Activated CD8-positive, alpha-beta T cell treated with anti-CD3 and anti-CD28 coated beads for 36 hours (primary cell): ENCODE measurements around the gene GUSB. TPM values are rescaled to one million over a fixed set of nuclear protein-coding genes. Genes with fewer than 3 reads are reported as not detected.
A peak's percentile ranks its signal among the peaks of the same experiment; 100 is the strongest.
"Not testable (repeated sequence)": the region's sequence is repeated elsewhere in the genome, so short reads cannot be mapped to it uniquely, and the experiment has no call there.

Experiments used
- ATAC-seq: fragments of 200-7000 bp; cut with Tn5 transposase; one replicate; pipeline ENCODE4 v1.10.0; 2021; ENCODE audit warnings: mild to moderate bottlenecking, moderate library complexity
- CTCF ChIA-PET: fragments of 350-600 bp; sonication (Branson Sonifier 250); formaldehyde crosslinking; loops from one replicate; lab custom pipeline; 2021; ENCODE audit warnings: antibody characterized with exemption; lab: Charles Lee
- POLR2A ChIA-PET: fragments of 350-600 bp; sonication (Branson Sonifier 250); formaldehyde crosslinking; loops from one replicate; lab custom pipeline; 2021; ENCODE audit warnings: antibody characterized with exemption; lab: Charles Lee
- DNase-seq: peaks from one replicate; pipeline ENCODE4 v3.0.0-alpha.2; 2020
- H3K27ac Mint-ChIP-seq: one replicate; pipeline ENCODE4 v1.8.0; 2021; ENCODE audit warnings: mild to moderate bottlenecking, mixed read lengths
- H3K27me3 Mint-ChIP-seq: one replicate; pipeline ENCODE4 v1.8.0; 2021; ENCODE audit warnings: mixed read lengths
- H3K36me3 Mint-ChIP-seq: one replicate; pipeline ENCODE4 v1.8.0; 2021; ENCODE audit warnings: low read depth, mixed read lengths
- H3K4me1 Mint-ChIP-seq: one replicate; pipeline ENCODE4 v1.8.0; 2021; ENCODE audit warnings: low read depth, mixed read lengths
- H3K4me3 Mint-ChIP-seq: one replicate; pipeline ENCODE4 v1.8.0; 2021; ENCODE audit warnings: mild to moderate bottlenecking, moderate library complexity, mixed read lengths
- H3K9me3 Mint-ChIP-seq: one replicate; pipeline ENCODE4 v1.8.0; 2021; ENCODE audit warnings: mixed read lengths
- intact Hi-C: fragments of 100-400 bp; cut with micrococcal nuclease; formaldehyde crosslinking; loops from one replicate; pipeline ENCODE4 v1.10.0; 2022
- total RNA-seq, 2 experiments: library from RNA; stranded (reverse); gene quantifications; one replicate each; pipeline ENCODE4 v1.2.3, GENCODE V29; 2021
- TF ChIP-seq, protein P1 (sequence below): fragments of 200-600 bp; IDR thresholded peaks from one replicate; pipeline ENCODE4 v1.8.0; 2022; ENCODE audit warnings: antibody characterized with exemption, mild to moderate bottlenecking

Gene GUSB
- total RNA-seq = 10 to 100 TPM; 42.0 to 48.6 TPM

DNA sequence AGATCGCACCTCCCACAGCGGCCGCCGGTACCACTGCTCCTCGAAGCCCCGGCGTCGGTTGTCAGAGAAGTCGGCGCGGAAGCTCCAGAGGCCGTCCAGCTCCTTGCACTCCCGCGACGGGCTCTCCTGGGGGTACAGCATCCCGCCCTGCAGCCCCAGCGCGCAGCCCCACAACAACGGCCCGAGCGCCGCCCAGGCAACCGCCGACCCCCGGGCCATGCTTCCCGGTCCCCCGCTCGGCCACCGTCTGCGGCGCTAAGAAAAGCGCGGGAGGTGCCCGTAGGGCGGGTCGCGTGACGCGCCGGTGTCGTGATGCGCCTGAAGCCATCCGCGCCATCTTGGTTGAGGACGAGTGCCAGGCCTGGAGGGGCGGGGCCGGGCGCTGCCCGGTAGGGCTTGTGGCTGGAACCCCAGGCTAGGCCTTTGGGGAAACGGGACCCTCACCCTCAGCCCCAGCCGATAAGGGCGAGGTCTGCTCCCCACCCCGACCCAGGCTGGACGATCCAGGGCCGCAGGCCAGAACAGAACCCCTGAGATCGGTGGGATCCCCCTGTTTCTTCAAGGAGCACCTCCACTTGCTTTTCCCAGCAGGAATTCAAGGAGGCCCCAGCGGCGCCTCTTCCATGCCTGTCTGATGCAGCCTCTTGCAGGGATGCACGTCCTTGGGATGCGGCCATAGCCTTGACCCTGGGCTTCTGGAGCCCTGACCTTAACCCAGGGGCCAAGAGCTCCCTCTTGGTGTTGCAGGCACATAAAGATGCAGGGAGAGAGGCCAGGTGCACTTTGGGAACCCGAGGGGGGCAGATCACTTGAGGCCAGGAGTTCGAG lies at the start of gene GUSB:
Gene GUSB (minus strand): TSS at position 249 of the 828 bp plus-strand sequence. CDS start 30 bp downstream, at position 219.
- Mint-ChIP-seq H3K4me1 (peaks cover 9% of the 10 kb centered on the region), H3K4me3 (peak within 1 kb of the TSS; percentile 83), H3K27ac (peak within 1 kb of the TSS; percentile 89), H3K27me3 (no peaks in the 10 kb centered on the region), H3K36me3 (peaks cover 15% of the 10 kb centered on the region), H3K9me3 (no peaks in the 10 kb centered on the region)
- intact Hi-C loops = no loop called here
- ATAC-seq (peak; percentile 89), DNase-seq (peak; percentile 94)
- ChIA-PET CTCF (interaction anchor here (1.5 to 1.6 kb wide), 2 partner anchors 10 to 224 kb away, joined by 3 to 5 read pairs; no protein-coding TSS in a partner anchor), POLR2A (interaction anchor here (0.6 to 1.5 kb wide), 4 partner anchors 24 to 133 kb away, joined by 3 to 7 read pairs (median 4); partner anchors contain the start of gene CRCP)
- TF ChIP-seq, protein P1, sequence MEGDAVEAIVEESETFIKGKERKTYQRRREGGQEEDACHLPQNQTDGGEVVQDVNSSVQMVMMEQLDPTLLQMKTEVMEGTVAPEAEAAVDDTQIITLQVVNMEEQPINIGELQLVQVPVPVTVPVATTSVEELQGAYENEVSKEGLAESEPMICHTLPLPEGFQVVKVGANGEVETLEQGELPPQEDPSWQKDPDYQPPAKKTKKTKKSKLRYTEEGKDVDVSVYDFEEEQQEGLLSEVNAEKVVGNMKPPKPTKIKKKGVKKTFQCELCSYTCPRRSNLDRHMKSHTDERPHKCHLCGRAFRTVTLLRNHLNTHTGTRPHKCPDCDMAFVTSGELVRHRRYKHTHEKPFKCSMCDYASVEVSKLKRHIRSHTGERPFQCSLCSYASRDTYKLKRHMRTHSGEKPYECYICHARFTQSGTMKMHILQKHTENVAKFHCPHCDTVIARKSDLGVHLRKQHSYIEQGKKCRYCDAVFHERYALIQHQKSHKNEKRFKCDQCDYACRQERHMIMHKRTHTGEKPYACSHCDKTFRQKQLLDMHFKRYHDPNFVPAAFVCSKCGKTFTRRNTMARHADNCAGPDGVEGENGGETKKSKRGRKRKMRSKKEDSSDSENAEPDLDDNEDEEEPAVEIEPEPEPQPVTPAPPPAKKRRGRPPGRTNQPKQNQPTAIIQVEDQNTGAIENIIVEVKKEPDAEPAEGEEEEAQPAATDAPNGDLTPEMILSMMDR = no peak

DNA sequence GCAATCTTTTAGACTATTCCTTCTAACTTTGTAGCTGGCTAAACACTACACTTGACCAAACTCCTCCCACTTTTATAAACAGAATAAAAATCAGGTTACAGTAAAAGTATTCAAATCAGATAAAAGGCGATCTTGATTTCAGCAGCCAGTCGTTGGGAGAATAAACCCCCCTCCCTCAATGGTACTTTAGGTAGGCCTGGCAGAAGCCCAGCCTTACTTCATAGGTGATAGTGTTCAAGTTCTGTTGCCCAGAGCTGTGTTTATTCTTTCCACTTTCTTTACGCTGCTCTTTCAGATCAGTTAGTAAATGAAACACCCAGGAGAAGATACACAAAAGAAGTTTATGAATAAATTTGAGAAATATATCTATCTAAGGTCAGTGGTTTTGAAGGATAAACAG lies 46.3 kb upstream of the GUSB start:
- H3K27ac Mint-ChIP-seq, CTCF ChIA-PET, H3K36me3 Mint-ChIP-seq, ATAC-seq, H3K4me1 Mint-ChIP-seq, POLR2A ChIA-PET, intact Hi-C loops, DNase-seq, H3K9me3 Mint-ChIP-seq, H3K27me3 Mint-ChIP-seq, H3K4me3 Mint-ChIP-seq: not testable (repeated sequence)

DNA sequence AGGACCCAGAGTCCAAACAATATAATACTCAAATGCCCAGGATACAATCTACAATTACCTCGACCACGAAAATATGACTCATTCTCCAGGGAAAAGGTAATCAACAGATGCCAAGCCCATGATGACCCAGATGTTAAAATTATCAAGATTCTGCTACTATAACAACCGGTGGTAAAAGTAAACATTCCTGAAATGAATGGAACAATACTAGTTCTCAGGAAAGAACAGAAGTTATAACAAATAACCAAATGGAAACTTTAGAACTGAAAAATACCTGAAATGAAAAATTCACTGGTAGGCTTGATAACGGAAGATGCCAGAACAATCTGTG lies 34.1 kb upstream of the GUSB start:
- H3K4me3 Mint-ChIP-seq = no peak overlapping the region
- H3K9me3 Mint-ChIP-seq = no peaks in the 10 kb centered on the region
- H3K4me1 Mint-ChIP-seq = no peaks in the 10 kb centered on the region
- no peak for DNase-seq
- H3K27me3 Mint-ChIP-seq = peaks cover 1% of the 10 kb centered on the region
- ChIA-PET POLR2A (no interaction called here), CTCF (no interaction called here)
- no peak overlapping the region for H3K27ac Mint-ChIP-seq
- ATAC-seq = no peak
- TF ChIP-seq, protein P1 = no peak
- intact Hi-C loops = no loop called here
- no peaks in the 10 kb centered on the region for H3K36me3 Mint-ChIP-seq

DNA sequence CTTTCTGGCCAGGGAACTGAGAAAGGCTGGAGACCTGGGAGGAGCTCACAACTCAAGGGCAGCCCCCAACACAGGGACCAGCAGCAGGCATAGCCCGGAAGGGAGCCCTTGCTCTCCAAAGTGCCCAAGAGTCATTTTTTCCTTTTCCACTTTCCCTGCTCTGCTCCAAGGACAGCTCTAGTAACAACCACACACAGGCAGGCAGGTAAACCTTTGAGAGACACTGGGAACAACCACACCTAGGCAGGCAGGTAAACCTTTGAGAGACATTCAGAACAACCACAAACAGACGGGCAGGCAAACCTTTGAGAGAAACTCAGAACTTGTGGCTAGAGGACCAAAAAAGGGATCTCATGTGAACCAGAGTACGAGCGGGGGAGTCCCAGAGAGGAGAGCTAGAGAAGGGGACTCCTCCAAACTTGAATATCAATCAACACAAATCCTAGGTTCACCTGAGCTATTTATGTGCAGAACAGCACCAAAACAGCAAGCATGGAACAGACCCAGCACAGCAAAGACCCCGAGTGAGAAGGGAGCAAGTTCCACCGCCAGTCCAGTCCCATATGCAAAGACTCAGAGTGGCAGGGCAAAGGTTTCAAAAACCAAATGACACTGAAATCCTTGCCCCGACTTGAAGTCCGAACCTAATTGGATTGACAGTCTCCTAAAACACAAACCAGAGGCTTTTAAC lies 33.6 kb upstream of the GUSB start:
- Mint-ChIP-seq H3K27me3 (peaks cover 1% of the 10 kb centered on the region), H3K4me1 (no peaks in the 10 kb centered on the region), H3K9me3 (no peaks in the 10 kb centered on the region), H3K4me3 (no peak overlapping the region), H3K36me3 (no peaks in the 10 kb centered on the region), H3K27ac (no peak overlapping the region)
- intact Hi-C loops = no loop called here
- POLR2A ChIA-PET = no interaction called here
- CTCF ChIA-PET = no interaction called here
- TF ChIP-seq, protein P1 = no peak
- ATAC-seq = no peak
- DNase-seq = no peak

DNA sequence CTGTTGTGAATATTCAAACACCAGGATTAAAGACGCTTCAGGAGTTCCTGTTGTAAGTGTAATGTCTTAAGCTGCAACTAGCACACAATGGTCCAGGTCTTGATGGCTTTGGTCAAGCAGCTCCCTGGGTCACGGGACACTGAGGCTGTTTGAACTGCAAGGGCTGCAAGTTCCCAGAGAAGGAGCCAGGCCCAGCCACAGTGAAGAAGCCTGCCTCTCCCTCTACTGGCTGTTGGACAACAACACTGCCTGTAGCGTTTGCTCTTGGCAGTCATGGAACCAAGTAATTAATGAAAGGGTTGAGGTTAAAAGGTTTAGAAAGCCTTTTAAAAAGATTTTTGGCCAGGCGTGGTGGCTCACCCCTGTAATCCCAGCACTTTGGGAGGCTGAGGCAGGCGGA lies 31.9 kb upstream of the GUSB start:
- Mint-ChIP-seq H3K27ac (no peak overlapping the region), H3K9me3 (no peaks in the 10 kb centered on the region), H3K4me3 (no peak overlapping the region), H3K4me1 (no peaks in the 10 kb centered on the region), H3K27me3 (peaks cover 1% of the 10 kb centered on the region), H3K36me3 (no peaks in the 10 kb centered on the region)
- TF ChIP-seq, protein P1 = no peak
- DNase-seq (no peak), ATAC-seq (no peak)
- ChIA-PET CTCF (no interaction called here), POLR2A (interaction anchor here (0.7 to 1.1 kb wide), 2 partner anchors 37 to 862 kb away, joined by 3 to 4 read pairs; no protein-coding TSS in a partner anchor)
- intact Hi-C loops = no loop called here
